Smooth muscle cell (in vitro differentiated cells): ENCODE results near the gene RAPGEF6. TPM values are rescaled to one million over a fixed set of nuclear protein-coding genes. Genes with fewer than 3 reads are reported as not detected.
"Not testable (repeated sequence)": the region's sequence is repeated elsewhere in the genome, so short reads cannot be mapped to it uniquely, and the experiment has no call there.

Experiments used
- DNase-seq: peaks from one replicate; lab custom pipeline; 2025; ENCODE audit not compliant: unreplicated experiment; lab: John Stamatoyannopoulos, UW
- H2AFZ ChIP-seq: fragments of 200-600 bp; sonication (generic); 2 replicates; pipeline ENCODE4 v1.6.0; 2016; ENCODE audit warnings: antibody characterized with exemption, low read depth, mild to moderate bottlenecking
- H3F3A ChIP-seq: fragments of 200-600 bp; sonication (generic); 2 replicates; pipeline ENCODE4 v1.6.0; 2017; ENCODE audit warnings: antibody characterized with exemption, low read depth
- H3K27ac ChIP-seq: fragments of 200-600 bp; sonication (generic); 2 replicates; pipeline ENCODE4 v1.5.1; 2016; ENCODE audit warnings: low read depth, mild to moderate bottlenecking
- H3K27me3 ChIP-seq: fragments of 200-600 bp; sonication (generic); 2 replicates; pipeline ENCODE4 v1.6.1; 2016; ENCODE audit warnings: low read depth, mild to moderate bottlenecking
- H3K36me3 ChIP-seq: fragments of 200-600 bp; sonication (generic); 2 replicates; pipeline ENCODE4 v1.5.1; 2016; ENCODE audit warnings: low read depth
- H3K4me1 ChIP-seq: fragments of 200-600 bp; sonication (generic); 2 replicates; pipeline ENCODE4 v1.5.1; 2016; ENCODE audit warnings: low read depth
- H3K4me2 ChIP-seq: fragments of 200-600 bp; sonication (generic); 2 replicates; pipeline ENCODE4 v1.6.0; 2016; ENCODE audit warnings: mild to moderate bottlenecking
- H3K4me3 ChIP-seq: fragments of 200-600 bp; sonication (generic); 2 replicates; pipeline ENCODE4 v1.5.1; 2016; ENCODE audit warnings: mild to moderate bottlenecking
- H3K79me2 ChIP-seq: fragments of 200-600 bp; sonication (generic); 2 replicates; pipeline ENCODE4 v1.6.0; 2016; ENCODE audit warnings: low read depth, mild to moderate bottlenecking
- H3K9ac ChIP-seq: fragments of 200-600 bp; sonication (generic); 2 replicates; pipeline ENCODE4 v1.6.0; 2016; ENCODE audit warnings: low read depth
- H3K9me3 ChIP-seq: fragments of 200-600 bp; sonication (generic); replicated peaks from 2 replicates; pipeline ENCODE4 v1.5.1; 2016; ENCODE audit warnings: low read depth
- H4K20me1 ChIP-seq: fragments of 200-600 bp; sonication (generic); 2 replicates; pipeline ENCODE4 v1.6.0; 2016; ENCODE audit warnings: low read depth
- CTCF ChIP-seq: fragments of 200-600 bp; sonication (generic); IDR thresholded peaks from 2 replicates; pipeline ENCODE4 v1.5.1; 2017; ENCODE audit warnings: borderline replicate concordance, mild to moderate bottlenecking, antibody characterized with exemption; ENCODE audit not compliant: insufficient read depth, poor library complexity, severe bottlenecking
- WGBS: methylation state at CpG from one replicate; pipeline ENCODE4 v1.1.7; 2016; ENCODE audit warnings: low lambda C conversion rate; 5-methylcytosine and 5-hydroxymethylcytosine counted together
- polyA plus RNA-seq: library from polyadenylated mRNA; unstranded; fragments of >200 nt; fragmentation: Nextera tagmentation; extraction: Ambion mirVana; gene quantifications from 2 replicates; pipeline ENCODE4 v1.2.1, GENCODE V29; 2016
- total RNA-seq: library from RNA; depleted of rRNA; stranded (reverse); fragments of >200 nt; gene quantifications from 2 replicates; pipeline ENCODE4 v1.2.3, GENCODE V29; 2014

The RAPGEF6 gene
- total and polyA plus RNA-seq, 2 experiments from 2014 or later = 1.9 to 13.3 TPM

GRCh38 chr5:131682826-131683225 is 47.8 kb upstream of the RAPGEF6 start:
- no peaks in the 10 kb centered on the region for H3K9me3 ChIP-seq
- H3K27me3 ChIP-seq = no peaks in the 10 kb centered on the region
- H3F3A ChIP-seq = no peaks in the 10 kb centered on the region
- H3K79me2 ChIP-seq = peaks cover 7% of the 10 kb centered on the region
- H2AFZ ChIP-seq = no peak overlapping the region
- 97% methylated on average over 2 of the region's 2 CpGs for WGBS
- no peaks in the 10 kb centered on the region for H3K4me1 ChIP-seq
- H3K4me2 ChIP-seq = no peak overlapping the region
- H3K36me3 ChIP-seq = no peaks in the 10 kb centered on the region
- no peak for TF ChIP-seq CTCF
- no peak for DNase-seq
- H4K20me1 ChIP-seq = no peaks in the 10 kb centered on the region
- no peak overlapping the region for H3K9ac ChIP-seq
- no peak overlapping the region for H3K27ac ChIP-seq
- no peak overlapping the region for H3K4me3 ChIP-seq

GRCh38 chr5:131682175-131682574 is 47.1 kb upstream of the RAPGEF6 start:
- Histone ChIP-seq H3F3A (no peaks in the 10 kb centered on the region), H3K36me3 (no peaks in the 10 kb centered on the region), H3K4me3 (no peak overlapping the region), H2AFZ (no peak overlapping the region), H3K4me2 (no peak overlapping the region), H3K4me1 (no peaks in the 10 kb centered on the region), H3K27ac (no peak overlapping the region), H3K9me3 (no peaks in the 10 kb centered on the region), H3K27me3 (no peaks in the 10 kb centered on the region), H3K79me2 (peaks cover 7% of the 10 kb centered on the region), H3K9ac (no peak overlapping the region), H4K20me1 (no peaks in the 10 kb centered on the region)
- 97% methylated on average over 5 of the region's 5 CpGs for WGBS
- DNase-seq = no peak
- TF ChIP-seq CTCF = no peak

GRCh38 chr5:131679911-131680310 is 44.9 kb upstream of the RAPGEF6 start:
- TF ChIP-seq CTCF = no peak
- Histone ChIP-seq H3F3A (no peaks in the 10 kb centered on the region), H3K9ac (no peak overlapping the region), H4K20me1 (no peaks in the 10 kb centered on the region), H3K4me1 (no peaks in the 10 kb centered on the region), H3K27me3 (no peaks in the 10 kb centered on the region), H3K4me2 (no peak overlapping the region), H3K79me2 (peaks cover 7% of the 10 kb centered on the region), H3K27ac (peak overlapping the region; percentile 54), H3K9me3 (no peaks in the 10 kb centered on the region), H3K4me3 (no peak overlapping the region), H2AFZ (no peak overlapping the region), H3K36me3 (no peaks in the 10 kb centered on the region)
- no peak for DNase-seq
- WGBS = 16% methylated on average over 1 of the region's 1 CpG

- not testable (repeated sequence) for H3K9ac ChIP-seq, H4K20me1 ChIP-seq, DNase-seq, H3F3A ChIP-seq, H3K27ac ChIP-seq, H2AFZ ChIP-seq, H3K27me3 ChIP-seq, H3K79me2 ChIP-seq, H3K4me2 ChIP-seq, H3K4me3 ChIP-seq, H3K9me3 ChIP-seq, H3K4me1 ChIP-seq, H3K36me3 ChIP-seq
- WGBS = 97% methylated on average over 10 of the region's 10 CpGs
Measured at GRCh38 chr5:131678273-131678672, 43.2 kb upstream of the RAPGEF6 start.
